ENCODE measurements around the gene SENP2. TPM values are rescaled to one million over a fixed set of nuclear protein-coding genes. Genes with fewer than 3 reads are reported as not detected.
A peak's percentile ranks its signal among the peaks of the same experiment; 100 is the strongest.

The SENP2 gene
- total and polyA plus RNA-seq, 9 of the 15 experiments (the other 6 are each of a cell fraction or from before 2014, with no cell fraction given), result 11.8 to 67.1 (median 41.1) TPM

- TF ChIP-seq, protein P1, sequence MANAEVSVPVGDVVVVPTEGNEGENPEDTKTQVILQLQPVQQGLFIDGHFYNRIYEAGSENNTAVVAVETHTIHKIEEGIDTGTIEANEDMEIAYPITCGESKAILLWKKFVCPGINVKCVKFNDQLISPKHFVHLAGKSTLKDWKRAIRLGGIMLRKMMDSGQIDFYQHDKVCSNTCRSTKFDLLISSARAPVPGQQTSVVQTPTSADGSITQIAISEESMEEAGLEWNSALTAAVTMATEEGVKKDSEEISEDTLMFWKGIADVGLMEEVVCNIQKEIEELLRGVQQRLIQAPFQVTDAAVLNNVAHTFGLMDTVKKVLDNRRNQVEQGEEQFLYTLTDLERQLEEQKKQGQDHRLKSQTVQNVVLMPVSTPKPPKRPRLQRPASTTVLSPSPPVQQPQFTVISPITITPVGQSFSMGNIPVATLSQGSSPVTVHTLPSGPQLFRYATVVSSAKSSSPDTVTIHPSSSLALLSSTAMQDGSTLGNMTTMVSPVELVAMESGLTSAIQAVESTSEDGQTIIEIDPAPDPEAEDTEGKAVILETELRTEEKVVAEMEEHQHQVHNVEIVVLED (CRISPR knock-in tag; IDR thresholded peaks at IDR 0.05), result no peak
- TF ChIP-seq CHCHD3 (CRISPR knock-in tag; IDR thresholded peaks at IDR 0.05) (no peak), MCM3 (IDR thresholded peaks at IDR 0.05) (no peak), SIN3A (IDR thresholded peaks at IDR 0.05; ENCODE audit: borderline replicate concordance in 2 of 2, control insufficient read depth in 1 of 2, low read depth in 2 of 2, low read length in 2 of 2) (no peak), BCOR (IDR thresholded peaks at IDR 0.05) (no peak), ESRRA (IDR thresholded peaks at IDR 0.05; ENCODE audit: borderline replicate concordance, low read depth) (no peak), CHD4 (IDR thresholded peaks at IDR 0.05; ENCODE audit: insufficient read depth, insufficient replicate concordance, low read depth, low read length, poor library complexity, severe bottlenecking) (no peak), TCF3 (CRISPR knock-in tag; IDR thresholded peaks at IDR 0.05) (peak; percentile 70), SPI1 (IDR thresholded peaks at IDR 0.05; ENCODE audit: borderline replicate concordance, low read depth, low read length) (peak; percentile 76; the same call in 1 of the 2 replicates), BHLHE40 (IDR thresholded peaks at IDR 0.05; ENCODE audit: low read length) (no peak), GABPA (tag; conservative IDR thresholded peaks at IDR 0.05; ENCODE audit: low read depth) (peak; percentile 72), ETV5 (CRISPR knock-in tag; IDR thresholded peaks at IDR 0.05; ENCODE audit: low read depth) (peak; percentile 90), ELF4 (CRISPR knock-in tag; IDR thresholded peaks at IDR 0.05) (no peak), ZNF408 (CRISPR knock-in tag; IDR thresholded peaks at IDR 0.05; ENCODE audit: low read depth) (no peak), DPF2 (IDR thresholded peaks at IDR 0.05) (peak; percentile 81), TRIM28 (IDR thresholded peaks at IDR 0.05) (no peak), NR2C1 (IDR thresholded peaks at IDR 0.05) (no peak), NR2C1 (tag; IDR thresholded peaks at IDR 0.05) (no peak), NR1H2 (CRISPR knock-in tag; IDR thresholded peaks at IDR 0.05) (no peak), ATF1 (CRISPR knock-in tag; IDR thresholded peaks at IDR 0.05) (no peak), ATF1 (tag; IDR thresholded peaks at IDR 0.05) (0 out of 2 replicates have a peak, but pooled peaks have one; percentile 13), ZNF217 (CRISPR knock-in tag; IDR thresholded peaks at IDR 0.05) (no peak)
- TF ChIP-seq, protein P2, sequence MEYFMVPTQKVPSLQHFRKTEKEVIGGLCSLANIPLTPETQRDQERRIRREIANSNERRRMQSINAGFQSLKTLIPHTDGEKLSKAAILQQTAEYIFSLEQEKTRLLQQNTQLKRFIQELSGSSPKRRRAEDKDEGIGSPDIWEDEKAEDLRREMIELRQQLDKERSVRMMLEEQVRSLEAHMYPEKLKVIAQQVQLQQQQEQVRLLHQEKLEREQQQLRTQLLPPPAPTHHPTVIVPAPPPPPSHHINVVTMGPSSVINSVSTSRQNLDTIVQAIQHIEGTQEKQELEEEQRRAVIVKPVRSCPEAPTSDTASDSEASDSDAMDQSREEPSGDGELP (CRISPR knock-in tag; IDR thresholded peaks at IDR 0.05; ENCODE audit: borderline replicate concordance), result peak; percentile 57
- TF ChIP-seq, protein P3, sequence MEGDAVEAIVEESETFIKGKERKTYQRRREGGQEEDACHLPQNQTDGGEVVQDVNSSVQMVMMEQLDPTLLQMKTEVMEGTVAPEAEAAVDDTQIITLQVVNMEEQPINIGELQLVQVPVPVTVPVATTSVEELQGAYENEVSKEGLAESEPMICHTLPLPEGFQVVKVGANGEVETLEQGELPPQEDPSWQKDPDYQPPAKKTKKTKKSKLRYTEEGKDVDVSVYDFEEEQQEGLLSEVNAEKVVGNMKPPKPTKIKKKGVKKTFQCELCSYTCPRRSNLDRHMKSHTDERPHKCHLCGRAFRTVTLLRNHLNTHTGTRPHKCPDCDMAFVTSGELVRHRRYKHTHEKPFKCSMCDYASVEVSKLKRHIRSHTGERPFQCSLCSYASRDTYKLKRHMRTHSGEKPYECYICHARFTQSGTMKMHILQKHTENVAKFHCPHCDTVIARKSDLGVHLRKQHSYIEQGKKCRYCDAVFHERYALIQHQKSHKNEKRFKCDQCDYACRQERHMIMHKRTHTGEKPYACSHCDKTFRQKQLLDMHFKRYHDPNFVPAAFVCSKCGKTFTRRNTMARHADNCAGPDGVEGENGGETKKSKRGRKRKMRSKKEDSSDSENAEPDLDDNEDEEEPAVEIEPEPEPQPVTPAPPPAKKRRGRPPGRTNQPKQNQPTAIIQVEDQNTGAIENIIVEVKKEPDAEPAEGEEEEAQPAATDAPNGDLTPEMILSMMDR (IDR thresholded peaks at IDR 0.05 in 2 of 3, conservative IDR thresholded peaks at IDR 0.05 in 1 of 3; ENCODE audit: insufficient read depth in 2 of 3, low read depth in 1 of 3, low read length in 3 of 3), result no peak
- TF ChIP-seq, protein P4, sequence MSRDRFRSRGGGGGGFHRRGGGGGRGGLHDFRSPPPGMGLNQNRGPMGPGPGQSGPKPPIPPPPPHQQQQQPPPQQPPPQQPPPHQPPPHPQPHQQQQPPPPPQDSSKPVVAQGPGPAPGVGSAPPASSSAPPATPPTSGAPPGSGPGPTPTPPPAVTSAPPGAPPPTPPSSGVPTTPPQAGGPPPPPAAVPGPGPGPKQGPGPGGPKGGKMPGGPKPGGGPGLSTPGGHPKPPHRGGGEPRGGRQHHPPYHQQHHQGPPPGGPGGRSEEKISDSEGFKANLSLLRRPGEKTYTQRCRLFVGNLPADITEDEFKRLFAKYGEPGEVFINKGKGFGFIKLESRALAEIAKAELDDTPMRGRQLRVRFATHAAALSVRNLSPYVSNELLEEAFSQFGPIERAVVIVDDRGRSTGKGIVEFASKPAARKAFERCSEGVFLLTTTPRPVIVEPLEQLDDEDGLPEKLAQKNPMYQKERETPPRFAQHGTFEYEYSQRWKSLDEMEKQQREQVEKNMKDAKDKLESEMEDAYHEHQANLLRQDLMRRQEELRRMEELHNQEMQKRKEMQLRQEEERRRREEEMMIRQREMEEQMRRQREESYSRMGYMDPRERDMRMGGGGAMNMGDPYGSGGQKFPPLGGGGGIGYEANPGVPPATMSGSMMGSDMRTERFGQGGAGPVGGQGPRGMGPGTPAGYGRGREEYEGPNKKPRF (IDR thresholded peaks at IDR 0.05; ENCODE audit: low read depth, low read length), result no peak
Observed at GRCh38 chr3:185537369-185537970, 48.6 kb upstream of the SENP2 start (continued).
